Measurements from ENCODE around the gene ZNF8.

DNA sequence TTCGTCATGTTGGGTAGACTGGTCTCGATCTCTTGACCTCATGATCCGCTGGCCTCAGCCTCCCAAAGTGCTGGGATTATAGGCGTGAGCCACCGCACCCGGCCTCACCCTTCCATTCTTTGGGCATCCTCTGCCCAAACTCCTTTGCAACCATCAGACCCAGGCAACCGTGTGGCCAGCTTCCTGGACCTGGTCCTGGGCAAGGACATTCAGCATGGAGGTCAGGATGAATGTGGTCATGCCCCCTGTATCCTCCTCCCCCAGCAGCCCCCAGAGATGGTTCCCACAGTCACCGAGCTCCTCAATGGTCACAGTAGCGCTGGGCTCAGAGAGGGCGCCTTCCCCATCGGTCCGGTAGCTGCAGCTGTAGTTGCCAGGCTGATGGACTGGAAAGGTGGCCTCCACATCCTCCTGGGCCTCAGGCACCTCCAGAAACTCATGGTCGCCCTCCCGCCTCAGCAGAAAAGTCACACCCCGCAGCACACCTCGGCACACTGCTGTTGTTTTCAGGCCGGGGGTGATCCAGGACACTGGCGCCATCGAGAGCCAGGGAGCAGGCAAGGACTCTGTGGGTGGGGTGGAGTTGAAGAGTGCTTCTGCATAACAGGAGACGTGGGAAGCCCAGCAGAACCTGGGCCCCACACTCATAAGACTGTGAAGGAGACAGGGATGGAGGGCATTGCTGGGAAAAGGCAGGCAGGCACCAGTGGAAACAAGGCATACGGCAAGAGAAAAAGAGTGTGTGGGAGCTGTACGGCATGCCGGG, 73.4 kb downstream of the ZNF8 start:
- TF ChIP-seq, protein P1, sequence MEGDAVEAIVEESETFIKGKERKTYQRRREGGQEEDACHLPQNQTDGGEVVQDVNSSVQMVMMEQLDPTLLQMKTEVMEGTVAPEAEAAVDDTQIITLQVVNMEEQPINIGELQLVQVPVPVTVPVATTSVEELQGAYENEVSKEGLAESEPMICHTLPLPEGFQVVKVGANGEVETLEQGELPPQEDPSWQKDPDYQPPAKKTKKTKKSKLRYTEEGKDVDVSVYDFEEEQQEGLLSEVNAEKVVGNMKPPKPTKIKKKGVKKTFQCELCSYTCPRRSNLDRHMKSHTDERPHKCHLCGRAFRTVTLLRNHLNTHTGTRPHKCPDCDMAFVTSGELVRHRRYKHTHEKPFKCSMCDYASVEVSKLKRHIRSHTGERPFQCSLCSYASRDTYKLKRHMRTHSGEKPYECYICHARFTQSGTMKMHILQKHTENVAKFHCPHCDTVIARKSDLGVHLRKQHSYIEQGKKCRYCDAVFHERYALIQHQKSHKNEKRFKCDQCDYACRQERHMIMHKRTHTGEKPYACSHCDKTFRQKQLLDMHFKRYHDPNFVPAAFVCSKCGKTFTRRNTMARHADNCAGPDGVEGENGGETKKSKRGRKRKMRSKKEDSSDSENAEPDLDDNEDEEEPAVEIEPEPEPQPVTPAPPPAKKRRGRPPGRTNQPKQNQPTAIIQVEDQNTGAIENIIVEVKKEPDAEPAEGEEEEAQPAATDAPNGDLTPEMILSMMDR (IDR thresholded peaks at IDR 0.05 in 4 of 5, conservative IDR thresholded peaks at IDR 0.05 in 1 of 5), result no peak
- TF ChIP-seq POLR2A (IDR thresholded peaks at IDR 0.05), result no peak

Measured in gastrocnemius medialis (tissue), 4 donors.